Trophoblast cell (in vitro differentiated cells and primary cell): ENCODE results near the gene DICER1.

Experiments used
- DNase-seq, 2 donors: peaks; one replicate each; pipeline ENCODE4 v3.0.0-alpha.2; 2016
- H2AFZ ChIP-seq: 2 replicates; pipeline ENCODE4 v1.6.1; 2013; ENCODE audit warnings: low read length, moderate library complexity, mild to moderate bottlenecking; ENCODE audit not compliant: insufficient read depth, poor library complexity
- H2AK5ac ChIP-seq: 2 replicates; pipeline ENCODE4 v1.6.1; 2013; ENCODE audit warnings: mild to moderate bottlenecking, low read length
- H2BK120ac ChIP-seq: 2 replicates; pipeline ENCODE4 v1.6.1; 2013; ENCODE audit warnings: low read length, mild to moderate bottlenecking, moderate library complexity; ENCODE audit not compliant: insufficient read depth, poor library complexity
- H2BK12ac ChIP-seq: 2 replicates; pipeline ENCODE4 v1.6.1; 2013; ENCODE audit warnings: mild to moderate bottlenecking, low read length, moderate library complexity
- H2BK5ac ChIP-seq: 2 replicates; pipeline ENCODE4 v1.6.1; 2013; ENCODE audit warnings: low read length, low read depth, moderate library complexity, mild to moderate bottlenecking; ENCODE audit not compliant: poor library complexity
- H3K14ac ChIP-seq: 2 replicates; pipeline ENCODE4 v1.6.1; 2013; ENCODE audit warnings: mild to moderate bottlenecking, low read length
- H3K18ac ChIP-seq: 2 replicates; pipeline ENCODE4 v1.6.1; 2013; ENCODE audit warnings: mild to moderate bottlenecking, low read length
- H3K23ac ChIP-seq: 2 replicates; pipeline ENCODE4 v1.6.1; 2013; ENCODE audit warnings: low read length
- H3K27ac ChIP-seq: 2 replicates; pipeline ENCODE4 v1.5.1; 2013; ENCODE audit warnings: low read depth, mild to moderate bottlenecking, inconsistent platforms, low read length, moderate library complexity
- H3K27me3 ChIP-seq: 2 replicates; pipeline ENCODE4 v1.6.1; 2013; ENCODE audit warnings: inconsistent platforms, mild to moderate bottlenecking, low read length, moderate library complexity; ENCODE audit not compliant: insufficient read depth
- H3K36me3 ChIP-seq, 2 experiments: 1 replicate in 1 of 2; 2 replicates in 1 of 2; pipeline ENCODE4 v1.6.1; 2013; ENCODE audit warnings: low read length in 2 of 2, mild to moderate bottlenecking in 2 of 2, moderate library complexity in 1 of 2; ENCODE audit not compliant: insufficient read depth in 2 of 2, control insufficient read depth in 1 of 2
- H3K4ac ChIP-seq: 2 replicates; pipeline ENCODE4 v1.6.1; 2013; ENCODE audit warnings: low read depth, mild to moderate bottlenecking, low read length, moderate library complexity
- H3K4me1 ChIP-seq, 2 experiments: 1 replicate in 1 of 2; 2 replicates in 1 of 2; pipeline ENCODE4 v1.6.1; 2013; ENCODE audit warnings: low read length in 2 of 2, mild to moderate bottlenecking in 2 of 2, moderate library complexity in 1 of 2; ENCODE audit not compliant: insufficient read depth in 2 of 2, control insufficient read depth in 1 of 2
- H3K4me2 ChIP-seq: 2 replicates; pipeline ENCODE4 v1.6.1; 2013; ENCODE audit warnings: inconsistent platforms, mild to moderate bottlenecking, low read length, moderate library complexity
- H3K4me3 ChIP-seq: 2 replicates; pipeline ENCODE4 v1.5.1; 2013; ENCODE audit warnings: mild to moderate bottlenecking, low read depth, low read length, inconsistent platforms
- H3K79me1 ChIP-seq: one replicate; pipeline ENCODE4 v1.6.1; 2013; ENCODE audit warnings: low read length
- H3K79me2 ChIP-seq: 2 replicates; pipeline ENCODE4 v1.6.1; 2013; ENCODE audit warnings: low read length, mild to moderate bottlenecking; ENCODE audit not compliant: control insufficient read depth, insufficient read depth, poor library complexity
- H3K9ac ChIP-seq: 2 replicates; pipeline ENCODE4 v1.6.1; 2013; ENCODE audit warnings: mild to moderate bottlenecking, low read length
- H3K9me3 ChIP-seq: 2 replicates; pipeline ENCODE4 v1.6.1; 2013; ENCODE audit warnings: low read depth, mild to moderate bottlenecking, control low read depth, inconsistent platforms, low read length; ENCODE audit not compliant: insufficient read depth
- H4K12ac ChIP-seq: 2 replicates; pipeline ENCODE4 v1.6.1; 2013; ENCODE audit warnings: low read depth, mild to moderate bottlenecking, low read length, moderate library complexity
- H4K8ac ChIP-seq: 2 replicates; pipeline ENCODE4 v1.6.1; 2013; ENCODE audit warnings: low read depth, mild to moderate bottlenecking, low read length, moderate library complexity
- H4K91ac ChIP-seq: one replicate; pipeline ENCODE4 v1.6.1; 2013; ENCODE audit warnings: low read depth, mild to moderate bottlenecking, low read length, moderate library complexity
- WGBS: extraction: QIAGEN DNeasy Blood & Tissue Kit; methylation state at CpG from one replicate; pipeline ENCODE4 v1.1.7; 2013; ENCODE audit warnings: missing lambda C conversion rate; ENCODE audit not compliant: insufficient read length, insufficient coverage; ENCODE audit errors: extremely low coverage; 5-methylcytosine and 5-hydroxymethylcytosine counted together

Gene DICER1

DNA sequence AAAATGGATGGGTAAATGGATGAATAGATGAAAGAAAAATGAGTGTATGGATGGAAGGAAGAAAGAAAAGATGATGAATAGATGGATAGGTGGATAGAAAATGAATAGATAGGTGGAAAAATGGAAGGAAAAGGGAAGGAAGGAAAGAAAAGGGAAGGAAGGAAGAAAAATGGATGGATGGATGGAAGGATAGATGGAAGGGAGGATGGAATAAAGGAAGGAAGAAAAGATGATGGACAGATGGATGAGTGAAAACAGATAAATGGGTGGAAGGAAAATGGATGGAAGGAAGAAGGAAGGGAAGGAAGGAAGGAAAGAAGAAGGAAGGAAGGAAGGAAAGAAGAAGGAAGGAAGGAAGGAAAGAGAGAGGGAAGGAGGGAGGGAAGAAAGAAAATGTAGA lies 107.4 kb downstream of the DICER1 start:
- H3K4me3 ChIP-seq, result no peak overlapping the region
- no peak overlapping the region for H2AK5ac ChIP-seq
- H3K27me3 ChIP-seq, result no peaks in the 10 kb centered on the region
- H3K79me1 ChIP-seq, result no peaks in the 10 kb centered on the region
- H3K14ac ChIP-seq, result no peak overlapping the region
- H4K8ac ChIP-seq, result no peak overlapping the region
- no peak overlapping the region for H3K18ac ChIP-seq
- H2AFZ ChIP-seq, result no peak overlapping the region
- H3K23ac ChIP-seq, result no peak overlapping the region
- H3K27ac ChIP-seq, result no peak overlapping the region
- H3K4me1 ChIP-seq, result no peaks in the 10 kb centered on the region
- H3K36me3 ChIP-seq, result no peaks in the 10 kb centered on the region
- H4K12ac ChIP-seq, result no peak overlapping the region
- no peaks in the 10 kb centered on the region for H3K9me3 ChIP-seq
- no peak overlapping the region for H3K4me2 ChIP-seq
- no peak overlapping the region for H2BK120ac ChIP-seq
- no peak overlapping the region for H2BK5ac ChIP-seq
- no peak overlapping the region for H3K9ac ChIP-seq
- no peak overlapping the region for H3K4ac ChIP-seq
- no peak overlapping the region for H4K91ac ChIP-seq
- H3K79me2 ChIP-seq, result no peaks in the 10 kb centered on the region
- no peak for DNase-seq
- H2BK12ac ChIP-seq, result no peak overlapping the region

DNA sequence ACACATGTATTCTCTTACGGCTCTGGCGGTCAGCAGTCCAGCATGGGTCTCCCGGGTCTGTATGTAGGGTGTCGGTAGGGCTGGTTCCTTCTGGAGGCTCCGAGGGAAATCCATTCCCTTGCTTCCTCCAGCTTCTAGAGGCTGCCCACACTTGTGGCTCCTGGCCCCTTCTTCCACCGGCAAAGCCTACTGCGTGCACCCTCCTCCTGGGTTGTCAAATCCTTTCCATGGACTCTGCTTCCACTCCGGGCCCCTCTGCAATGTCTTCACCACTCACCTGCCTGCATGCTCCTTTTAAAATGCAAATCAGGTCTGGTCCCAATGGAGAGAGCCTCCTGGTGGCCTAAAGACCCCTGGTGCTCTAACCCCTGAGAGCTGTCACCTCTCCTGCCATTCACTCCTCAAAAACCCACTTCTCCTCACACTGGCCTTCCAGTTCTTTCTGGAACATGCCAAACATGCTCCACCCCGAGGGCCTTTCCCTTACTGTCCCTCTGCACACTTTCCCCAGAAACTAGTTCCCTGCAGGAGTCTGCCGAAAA lies 108.5 kb downstream of the DICER1 start:
- Histone ChIP-seq H3K9ac (no peak overlapping the region), H3K79me2 (no peaks in the 10 kb centered on the region), H3K4me3 (no peak overlapping the region), H2AFZ (no peak overlapping the region), H3K27me3 (no peaks in the 10 kb centered on the region), H4K12ac (no peak overlapping the region), H3K23ac (no peak overlapping the region), H3K79me1 (no peaks in the 10 kb centered on the region), H3K27ac (no peak overlapping the region), H3K18ac (no peak overlapping the region), H3K4me1 (no peaks in the 10 kb centered on the region), H2BK5ac (no peak overlapping the region), H3K4me2 (no peak overlapping the region), H2BK12ac (no peak overlapping the region), H3K4ac (no peak overlapping the region), H4K8ac (no peak overlapping the region), H2BK120ac (no peak overlapping the region), H2AK5ac (no peak overlapping the region), H3K14ac (no peak overlapping the region), H3K9me3 (no peaks in the 10 kb centered on the region), H4K91ac (no peak overlapping the region), H3K36me3 (no peaks in the 10 kb centered on the region)
- no peak for DNase-seq
- no CpG with 5 or more reads among the region's 10 CpGs for WGBS

DNA sequence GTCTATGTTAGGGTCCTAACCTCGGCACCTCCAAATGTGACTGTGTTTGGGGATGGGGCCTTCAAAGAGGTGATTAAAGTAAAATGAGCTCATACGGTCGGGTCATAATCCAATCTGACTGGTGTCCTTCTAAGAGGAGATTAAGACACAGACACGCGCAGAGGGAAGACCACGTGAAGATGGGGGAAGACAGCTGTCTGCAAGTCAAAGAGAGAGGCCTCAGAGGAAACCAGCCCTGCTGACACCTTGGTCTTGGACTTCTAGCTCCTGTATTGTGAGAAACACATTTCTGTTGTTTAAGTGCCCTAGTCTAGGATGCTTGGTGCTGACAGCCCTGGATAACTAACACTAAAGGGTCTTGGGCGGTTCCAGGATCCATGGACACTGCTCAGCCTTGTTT lies 109.6 kb downstream of the DICER1 start:
- Histone ChIP-seq H3K18ac (no peak overlapping the region), H3K4me2 (no peak overlapping the region), H3K23ac (no peak overlapping the region), H2BK5ac (no peak overlapping the region), H3K79me2 (no peaks in the 10 kb centered on the region), H3K36me3 (no peaks in the 10 kb centered on the region), H4K8ac (no peak overlapping the region), H3K27me3 (no peaks in the 10 kb centered on the region), H2BK12ac (no peak overlapping the region), H3K14ac (no peak overlapping the region), H3K4ac (no peak overlapping the region), H3K79me1 (no peaks in the 10 kb centered on the region), H3K27ac (no peak overlapping the region), H3K9ac (no peak overlapping the region), H4K91ac (no peak overlapping the region), H3K9me3 (no peaks in the 10 kb centered on the region), H2AK5ac (no peak overlapping the region), H3K4me3 (no peak overlapping the region), H2AFZ (no peak overlapping the region), H2BK120ac (no peak overlapping the region), H4K12ac (no peak overlapping the region), H3K4me1 (no peaks in the 10 kb centered on the region)
- DNase-seq, result no peak
- WGBS, result no CpG with 5 or more reads among the region's 7 CpGs

DNA sequence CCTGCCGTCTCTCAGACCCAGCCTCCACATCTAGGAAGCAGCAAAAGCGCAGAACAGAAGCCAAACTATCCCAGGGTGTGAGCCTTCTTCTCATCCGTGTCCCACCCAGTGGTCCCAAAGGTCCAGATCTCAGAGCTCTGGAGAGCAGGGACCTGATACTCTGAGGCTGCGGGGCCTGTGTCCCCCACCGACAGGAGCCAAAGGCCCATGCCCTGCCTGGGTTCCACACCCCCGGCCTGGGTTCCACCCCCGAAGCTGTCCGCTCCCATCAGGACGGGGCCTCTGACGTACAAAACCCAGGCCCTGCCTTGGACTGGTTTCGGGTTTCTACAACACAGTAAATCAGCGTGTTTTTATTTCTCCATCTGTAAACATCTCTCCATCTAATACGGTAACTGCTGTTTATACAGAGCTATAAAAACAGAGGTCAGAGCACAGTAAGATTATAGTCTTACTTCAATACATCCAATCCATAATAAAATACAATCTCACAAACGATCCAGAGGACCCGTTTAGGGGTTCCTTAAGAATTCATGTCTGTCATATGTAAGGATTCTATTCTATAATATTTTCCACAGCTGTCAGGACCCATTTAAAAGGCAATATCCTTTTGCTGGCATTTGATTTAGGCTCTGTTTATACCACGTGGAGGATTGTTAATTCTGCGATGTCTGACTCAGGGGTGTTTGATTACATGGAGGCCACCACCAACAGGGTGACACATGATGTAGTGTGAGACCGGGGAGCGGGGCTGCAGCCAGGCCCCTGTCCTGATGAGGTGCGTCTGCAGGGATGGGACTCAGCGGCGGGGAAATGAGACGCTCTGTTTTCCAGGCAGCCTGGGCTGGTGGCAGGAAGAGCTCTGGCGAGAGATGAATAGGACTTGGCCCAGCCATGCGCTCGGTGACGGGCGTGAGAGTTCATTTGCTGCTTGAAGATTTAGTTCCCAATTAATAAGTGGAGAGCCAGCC lies 110.3 kb downstream of the DICER1 start:
- H2BK12ac ChIP-seq, result no peak overlapping the region
- H3K9ac ChIP-seq, result no peak overlapping the region
- H3K4me2 ChIP-seq, result no peak overlapping the region
- H4K8ac ChIP-seq, result no peak overlapping the region
- no peaks in the 10 kb centered on the region for H3K9me3 ChIP-seq
- no peak overlapping the region for H3K4me3 ChIP-seq
- H2BK5ac ChIP-seq, result no peak overlapping the region
- H3K79me2 ChIP-seq, result no peaks in the 10 kb centered on the region
- no peak overlapping the region for H3K4ac ChIP-seq
- WGBS, result no CpG with 5 or more reads among the region's 28 CpGs
- H3K23ac ChIP-seq, result no peak overlapping the region
- H3K79me1 ChIP-seq, result no peaks in the 10 kb centered on the region
- no peak overlapping the region for H3K27ac ChIP-seq
- H4K91ac ChIP-seq, result no peak overlapping the region
- no peaks in the 10 kb centered on the region for H3K4me1 ChIP-seq
- no peak overlapping the region for H2AK5ac ChIP-seq
- H3K27me3 ChIP-seq, result no peaks in the 10 kb centered on the region
- no peak for DNase-seq
- H2AFZ ChIP-seq, result no peak overlapping the region
- H3K14ac ChIP-seq, result no peak overlapping the region
- no peak overlapping the region for H3K18ac ChIP-seq
- H2BK120ac ChIP-seq, result no peak overlapping the region
- no peaks in the 10 kb centered on the region for H3K36me3 ChIP-seq
- no peak overlapping the region for H4K12ac ChIP-seq
